H1 (cell line): ENCODE data around the gene UCHL5.
"Not testable (repeated sequence)": the region's sequence is repeated elsewhere in the genome, so short reads cannot be mapped to it uniquely, and the experiment has no call there.

ENCODE experiments used
- EP300 ChIP-seq, 2 experiments: IDR thresholded peaks; 1 replicate in 1 of 2; 2 replicates in 1 of 2; pipeline ENCODE4 v1.6.1; 2011 to 2012; ENCODE audit warnings: low read depth in 2 of 2, low read length in 2 of 2, mild to moderate bottlenecking in 2 of 2, borderline replicate concordance in 1 of 2, inconsistent platforms in 1 of 2, moderate library complexity in 1 of 2
- EZH2 ChIP-seq: fragments of 200-600 bp; sonication (generic); IDR thresholded peaks from 2 replicates; pipeline ENCODE4 v1.7.1; 2012; ENCODE audit warnings: low read depth, mild to moderate bottlenecking, moderate library complexity, low read length, inconsistent platforms; ENCODE audit not compliant: severe bottlenecking
- MAX ChIP-seq: IDR thresholded peaks from 2 replicates; pipeline ENCODE4 v1.6.1; 2012; ENCODE audit warnings: inconsistent platforms
- NRF1 ChIP-seq: IDR thresholded peaks from 2 replicates; pipeline ENCODE4 v1.6.1; 2011; ENCODE audit warnings: mild to moderate bottlenecking, low read depth, low read length, improper control_type of control experiment
- PHF8 ChIP-seq: fragments of 200-600 bp; sonication (generic); conservative IDR thresholded peaks from 2 replicates; pipeline ENCODE4 v1.7.1; 2012; ENCODE audit warnings: low read depth, mild to moderate bottlenecking, inconsistent platforms, low read length, moderate library complexity
- POLR2A ChIP-seq, 2 experiments: IDR thresholded peaks; 1 replicate in 1 of 2; 2 replicates in 1 of 2; pipeline ENCODE4 v1.6.1; 2011; ENCODE audit warnings: low read depth in 2 of 2, low read length in 2 of 2, mild to moderate bottlenecking in 2 of 2; ENCODE audit errors: control extremely low read depth in 1 of 2
- RAD21 ChIP-seq, 2 experiments: IDR thresholded peaks in 1 of 2; conservative IDR thresholded peaks in 1 of 2; 2 replicates each; pipeline ENCODE4 v1.6.1; 2011; ENCODE audit warnings: low read depth in 2 of 2, low read length in 2 of 2, improper control_type of control experiment in 1 of 2, inconsistent platforms in 1 of 2, mild to moderate bottlenecking in 1 of 2, moderate library complexity in 1 of 2
- SAP30 ChIP-seq: fragments of 300-600 bp; sonication (generic); IDR thresholded peaks from 2 replicates; pipeline ENCODE4 v1.7.1; 2012; ENCODE audit warnings: low read length, moderate library complexity, mild to moderate bottlenecking, inconsistent platforms; ENCODE audit not compliant: insufficient read depth, insufficient replicate concordance
- SUZ12 ChIP-seq: fragments of 200-600 bp; sonication (generic); IDR thresholded peaks from 2 replicates; pipeline ENCODE4 v1.6.1; 2012; ENCODE audit warnings: mild to moderate bottlenecking, inconsistent platforms, low read length, moderate library complexity, mixed read lengths
- TCF12 ChIP-seq: IDR thresholded peaks from 2 replicates; pipeline ENCODE4 v1.6.1; 2011; ENCODE audit warnings: low read depth, mild to moderate bottlenecking, low read length
- YY1 ChIP-seq: IDR thresholded peaks from 2 replicates; pipeline ENCODE4 v1.6.1; 2011; ENCODE audit warnings: low read depth, mild to moderate bottlenecking, low read length
- TF ChIP-seq, protein P1 (sequence below), 3 experiments: IDR thresholded peaks; 1 replicate in 2 of 3; 2 replicates in 1 of 3; pipeline versions ENCODE4 v1.5.1 to v1.6.1; 2011; ENCODE audit warnings: low read length in 3 of 3, mild to moderate bottlenecking in 3 of 3, inconsistent platforms in 2 of 3, low read depth in 1 of 3, moderate library complexity in 1 of 3; ENCODE audit not compliant: insufficient read depth in 1 of 3; ENCODE audit errors: control extremely low read depth in 1 of 3
- TF ChIP-seq, protein P2 (sequence below): IDR thresholded peaks from 2 replicates; pipeline ENCODE4 v1.6.1; 2011; ENCODE audit warnings: low read depth, mild to moderate bottlenecking, low read length; ENCODE audit not compliant: insufficient read depth

- not testable (repeated sequence) for TF ChIP-seq SUZ12; EP300 (IDR thresholded peaks at IDR 0.05; ENCODE audit: borderline replicate concordance in 1 of 2, low read depth in 2 of 2, low read length in 2 of 2); POLR2A (IDR thresholded peaks at IDR 0.05; ENCODE audit: control extremely low read depth in 1 of 2, low read depth in 2 of 2, low read length in 2 of 2); TCF12; MAX; RAD21 (IDR thresholded peaks at IDR 0.05 in 1 of 2, conservative IDR thresholded peaks at IDR 0.05 in 1 of 2; ENCODE audit: low read depth in 2 of 2, low read length in 2 of 2); EZH2; YY1; NRF1; PHF8; SAP30
- TF ChIP-seq, protein P1, sequence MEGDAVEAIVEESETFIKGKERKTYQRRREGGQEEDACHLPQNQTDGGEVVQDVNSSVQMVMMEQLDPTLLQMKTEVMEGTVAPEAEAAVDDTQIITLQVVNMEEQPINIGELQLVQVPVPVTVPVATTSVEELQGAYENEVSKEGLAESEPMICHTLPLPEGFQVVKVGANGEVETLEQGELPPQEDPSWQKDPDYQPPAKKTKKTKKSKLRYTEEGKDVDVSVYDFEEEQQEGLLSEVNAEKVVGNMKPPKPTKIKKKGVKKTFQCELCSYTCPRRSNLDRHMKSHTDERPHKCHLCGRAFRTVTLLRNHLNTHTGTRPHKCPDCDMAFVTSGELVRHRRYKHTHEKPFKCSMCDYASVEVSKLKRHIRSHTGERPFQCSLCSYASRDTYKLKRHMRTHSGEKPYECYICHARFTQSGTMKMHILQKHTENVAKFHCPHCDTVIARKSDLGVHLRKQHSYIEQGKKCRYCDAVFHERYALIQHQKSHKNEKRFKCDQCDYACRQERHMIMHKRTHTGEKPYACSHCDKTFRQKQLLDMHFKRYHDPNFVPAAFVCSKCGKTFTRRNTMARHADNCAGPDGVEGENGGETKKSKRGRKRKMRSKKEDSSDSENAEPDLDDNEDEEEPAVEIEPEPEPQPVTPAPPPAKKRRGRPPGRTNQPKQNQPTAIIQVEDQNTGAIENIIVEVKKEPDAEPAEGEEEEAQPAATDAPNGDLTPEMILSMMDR (IDR thresholded peaks at IDR 0.05; ENCODE audit: control extremely low read depth in 1 of 3, insufficient read depth in 1 of 3, low read depth in 1 of 3, low read length in 3 of 3), result not testable (repeated sequence)
- TF ChIP-seq, protein P2, sequence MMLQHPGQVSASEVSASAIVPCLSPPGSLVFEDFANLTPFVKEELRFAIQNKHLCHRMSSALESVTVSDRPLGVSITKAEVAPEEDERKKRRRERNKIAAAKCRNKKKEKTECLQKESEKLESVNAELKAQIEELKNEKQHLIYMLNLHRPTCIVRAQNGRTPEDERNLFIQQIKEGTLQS, result not testable (repeated sequence)
Observed at GRCh38 chr1:192980334-192980733, 78.8 kb downstream of the UCHL5 start.
